HG03139 (cell line): ENCODE measurements around the gene C19orf12.
"Not testable (repeated sequence)": the region's sequence is repeated elsewhere in the genome, so short reads cannot be mapped to it uniquely, and the experiment has no call there.

Experiments
- ATAC-seq: cut with Tn5 transposase; IDR thresholded peaks from one replicate; pipeline ENCODE4 v1.9.1; 2021; ENCODE audit not compliant: unreplicated experiment

Gene C19orf12

GRCh38 chr19:29731331-29731850 is 16.3 kb upstream of the C19orf12 start:
- no peak for ATAC-seq

- no peak for ATAC-seq
Measured at GRCh38 chr19:29727906-29728305, 12.8 kb upstream of the C19orf12 start.

DNA sequence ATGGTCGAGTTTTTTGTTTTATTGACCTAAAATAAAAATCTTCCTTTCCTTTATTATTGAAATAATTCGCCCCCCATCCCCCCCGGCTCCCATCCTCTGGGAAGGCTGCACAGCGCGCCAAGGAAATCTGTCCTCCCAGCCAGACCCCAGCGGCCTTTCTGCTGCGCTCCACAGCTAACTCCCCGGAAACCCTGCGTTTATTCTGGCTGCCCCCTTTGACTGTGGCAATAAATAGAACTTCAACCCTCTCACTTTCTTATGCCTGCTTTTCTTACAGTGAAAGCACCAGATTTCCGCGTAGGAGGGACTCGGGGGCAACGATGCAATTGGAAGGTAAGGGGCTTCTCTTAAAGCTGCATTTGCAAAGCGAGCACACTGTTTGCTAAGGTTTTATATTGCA is 9.7 kb upstream of the C19orf12 start:
- ATAC-seq, result no peak

- no peak for ATAC-seq
Measured at GRCh38 chr19:29724102-29724641, 9.1 kb upstream of the C19orf12 start.

DNA sequence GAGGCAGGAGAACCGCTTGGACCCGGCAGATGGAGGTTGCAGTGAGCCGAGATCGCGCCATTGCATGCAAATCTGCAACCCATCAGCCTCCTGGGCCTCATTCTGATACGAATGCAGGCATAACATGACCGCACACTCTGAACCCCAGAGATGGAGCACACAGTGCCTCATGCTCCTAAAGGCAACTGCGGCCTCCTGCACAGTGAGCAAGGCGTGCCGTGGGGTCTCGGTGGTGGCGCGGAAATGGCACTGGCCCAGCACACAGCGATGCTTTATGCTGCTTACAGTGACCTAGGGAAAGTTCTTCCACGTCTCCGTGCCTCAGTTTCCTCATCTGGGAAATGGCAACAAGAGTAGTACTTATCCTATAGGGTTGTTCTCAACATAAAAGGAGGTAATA is 2.0 kb upstream of the C19orf12 start:
- ATAC-seq, result no peak

- peak; percentile 7 for ATAC-seq
Measured at GRCh38 chr19:29715701-29716581, 880 bp upstream of the C19orf12 start.

- ATAC-seq, result peak; percentile 10
Measured at GRCh38 chr19:29714371-29714952, 599 bp downstream of the C19orf12 start.

DNA sequence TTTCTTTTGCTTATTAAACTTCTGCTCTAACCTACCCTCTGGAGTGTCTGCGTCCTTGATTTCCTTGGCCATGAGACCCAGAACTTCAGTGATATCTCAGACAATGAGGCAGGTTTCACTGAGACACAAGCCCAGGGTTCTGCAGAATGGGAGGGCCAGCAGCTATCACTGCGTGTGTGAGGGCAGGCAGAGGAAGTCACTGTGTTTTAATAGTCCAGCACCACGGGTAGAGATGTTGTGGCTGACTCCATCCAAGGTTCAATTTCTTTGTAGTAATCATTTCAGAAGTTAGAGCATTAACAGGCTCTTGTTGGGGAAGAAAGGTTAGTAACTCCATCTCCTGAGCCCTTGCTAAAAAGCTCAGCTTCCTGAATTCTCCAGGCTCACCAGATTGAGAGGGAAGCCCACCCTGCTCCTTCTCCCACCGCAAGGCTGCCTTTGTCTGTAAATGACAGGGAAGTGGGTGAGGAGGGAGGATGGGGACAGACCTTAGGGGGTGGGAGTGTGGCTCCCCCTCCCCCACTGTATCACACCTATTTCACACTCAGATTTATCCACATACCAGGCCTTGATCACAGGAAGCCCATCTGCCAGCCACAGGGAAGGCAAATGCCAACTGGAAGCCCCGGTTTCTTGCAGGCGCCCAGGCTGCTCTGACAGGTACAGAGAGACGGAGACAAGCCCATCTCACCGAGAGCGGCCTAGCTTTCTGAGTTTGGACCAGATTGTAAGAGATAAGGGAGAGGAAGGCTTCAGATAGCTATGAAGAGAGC is 2.1 kb downstream of the C19orf12 start:
- no peak for ATAC-seq

GRCh38 chr19:29711584-29712132 is 3.4 kb downstream of the C19orf12 start:
- ATAC-seq, result no peak

DNA sequence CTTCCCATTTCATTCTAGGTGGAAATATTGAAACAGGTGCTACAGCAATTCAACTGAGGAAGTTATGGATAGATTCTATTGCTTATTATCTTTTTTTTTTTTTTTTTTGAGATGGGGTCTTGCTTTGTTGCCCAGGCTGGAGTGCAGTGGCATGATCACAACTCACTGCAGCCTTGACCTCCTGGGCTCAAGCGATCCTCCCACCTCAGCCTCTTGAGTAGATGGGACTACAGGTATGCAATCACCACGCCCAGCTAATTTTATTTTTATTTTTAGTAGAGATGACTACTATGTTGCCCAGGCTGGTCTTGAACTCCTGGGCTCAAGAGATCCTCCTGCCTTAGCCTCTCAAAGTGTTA is 5.6 kb downstream of the C19orf12 start:
- not testable (repeated sequence) for ATAC-seq

DNA sequence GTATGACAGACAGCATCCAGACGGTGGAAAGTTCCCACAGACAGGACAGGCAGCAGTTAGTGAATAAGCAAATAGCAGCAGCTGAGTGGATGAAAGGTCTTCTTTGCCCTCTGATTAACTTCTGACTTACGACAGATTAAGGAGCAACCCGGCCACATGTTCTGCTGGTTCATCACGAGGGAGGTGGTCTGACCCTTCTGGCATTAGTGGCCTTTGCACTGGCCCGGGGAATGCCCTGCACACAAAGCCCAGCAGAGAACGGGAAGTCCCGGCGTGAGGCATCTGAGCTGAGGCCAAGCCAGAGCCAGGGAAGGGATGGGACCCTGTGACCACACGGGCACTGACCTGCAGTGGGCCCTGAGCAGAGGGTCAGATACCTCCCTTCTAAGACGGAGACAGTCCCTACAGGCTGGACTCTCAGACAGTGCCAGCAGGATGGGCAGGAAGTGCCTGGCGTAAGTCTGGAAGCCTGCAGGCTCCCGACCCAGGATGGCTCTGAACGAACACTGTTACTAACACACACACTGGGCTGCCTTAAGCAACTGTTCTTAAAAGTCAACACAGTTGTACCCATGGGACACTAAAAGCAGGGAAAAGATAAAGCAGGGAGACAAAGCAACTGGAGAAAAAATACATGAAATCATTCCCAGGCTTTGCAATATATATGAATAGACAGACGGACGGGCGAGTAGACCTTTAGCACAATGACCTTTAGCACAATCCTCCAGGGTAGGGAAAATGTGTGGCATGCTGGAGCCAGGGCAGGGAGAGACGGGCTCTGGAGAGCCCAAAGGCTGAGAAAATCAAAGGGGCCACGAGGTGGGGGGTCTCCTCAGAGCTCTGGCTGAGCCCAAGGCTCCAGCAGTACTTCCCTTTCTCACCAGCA is 6.3 kb downstream of the C19orf12 start:
- no peak for ATAC-seq

DNA sequence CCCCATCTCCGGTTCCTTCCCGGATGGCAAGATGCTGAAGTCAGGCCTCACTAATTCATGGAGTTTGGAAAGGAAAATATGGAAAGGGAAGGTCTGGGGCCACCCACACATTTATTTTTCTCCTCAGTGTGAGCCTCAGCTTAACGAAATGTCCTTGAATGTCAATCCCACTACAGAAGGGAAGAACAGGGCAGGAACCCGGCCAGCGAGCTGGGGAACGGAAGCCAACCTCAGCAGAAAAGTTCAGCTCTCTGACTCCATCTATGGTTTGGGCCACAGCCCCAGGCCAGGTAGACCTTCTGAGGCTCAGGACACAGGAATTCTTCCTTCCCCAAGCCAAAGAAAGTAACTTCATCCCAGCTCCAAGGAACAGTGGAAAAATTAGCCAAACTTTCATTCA is 8.4 kb downstream of the C19orf12 start:
- ATAC-seq, result no peak

- no peak for ATAC-seq
Measured at GRCh38 chr19:29705706-29706105, 9.4 kb downstream of the C19orf12 start.

GRCh38 chr19:29704562-29705558 is 10.2 kb downstream of the C19orf12 start:
- no peak for ATAC-seq

DNA sequence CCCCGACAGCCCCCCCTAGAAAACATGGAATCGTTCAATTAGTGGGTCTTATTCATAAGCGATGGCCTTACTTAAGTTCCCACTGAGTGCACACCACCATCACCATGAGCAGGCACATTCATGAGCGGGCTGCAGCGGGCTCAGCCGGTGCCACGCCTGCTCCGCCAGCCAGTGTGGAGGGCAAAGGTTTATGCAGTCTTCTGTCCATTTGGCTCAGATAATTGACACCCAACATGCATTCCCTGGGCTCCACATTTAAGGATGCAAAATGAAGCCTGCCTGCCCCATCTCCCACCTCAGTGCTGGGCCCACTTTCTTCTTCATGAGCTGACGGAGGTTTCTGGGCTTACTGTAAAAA is 12.1 kb downstream of the C19orf12 start:
- no peak for ATAC-seq

DNA sequence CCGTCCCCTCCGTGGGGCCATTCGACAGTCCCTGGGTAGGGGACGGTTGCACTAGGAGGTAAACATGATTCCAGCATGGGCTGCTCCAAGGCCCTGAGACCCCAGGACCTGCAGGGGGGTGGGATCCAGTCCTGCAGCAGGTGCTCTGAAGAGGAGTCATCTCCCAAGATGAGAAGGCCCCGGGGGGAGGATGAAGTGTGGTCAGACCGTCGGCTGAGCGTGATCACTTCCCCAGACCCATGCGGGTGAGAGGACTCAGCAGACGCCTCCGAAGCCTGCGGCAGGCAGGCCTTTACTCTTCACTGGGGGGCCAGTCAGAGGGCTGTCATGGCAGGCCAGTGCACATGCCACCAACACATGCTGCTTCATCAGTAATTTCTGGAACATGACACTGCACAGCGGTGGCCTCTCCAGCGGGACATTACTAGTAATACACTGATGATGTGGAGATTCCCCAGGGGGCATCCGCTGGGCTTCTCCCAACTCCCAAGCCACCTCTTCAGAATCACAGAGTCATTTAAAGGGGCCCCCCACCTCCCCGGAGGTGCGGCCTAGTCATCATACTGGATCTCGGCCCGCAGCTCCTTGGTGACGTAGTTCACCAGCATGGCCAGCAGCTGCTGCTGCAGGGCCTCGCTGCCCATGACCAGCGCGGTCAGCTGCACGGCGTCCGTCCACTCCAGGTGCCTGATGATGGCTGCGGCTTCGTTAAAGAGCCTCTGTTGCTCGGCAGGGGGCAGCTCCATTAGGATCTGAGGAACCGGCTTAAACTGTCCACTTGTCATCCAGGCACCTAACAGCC is 12.7 kb downstream of the C19orf12 start:
- no peak for ATAC-seq

GRCh38 chr19:29700498-29700897 is 14.6 kb downstream of the C19orf12 start:
- no peak for ATAC-seq

DNA sequence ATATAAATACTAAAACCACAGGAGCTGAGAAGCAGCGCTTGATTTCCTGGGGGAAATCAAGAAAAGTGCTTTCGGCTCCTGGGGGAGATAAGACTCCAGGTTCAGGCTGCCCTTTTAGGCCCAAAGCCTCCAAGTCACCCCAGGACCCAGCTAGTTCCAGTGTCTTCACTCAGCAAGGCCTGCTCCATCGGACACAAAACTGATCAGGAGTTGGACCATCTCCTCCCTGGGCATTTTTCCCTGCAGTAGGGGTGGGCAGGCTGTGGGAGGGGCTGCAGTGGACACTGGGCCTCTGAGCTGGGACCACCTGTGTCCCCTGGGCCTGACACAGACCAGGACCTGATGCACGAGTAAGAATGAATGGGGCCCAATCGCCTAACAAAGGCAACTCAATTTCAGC is 15.2 kb downstream of the C19orf12 start:
- ATAC-seq, result no peak
